Femur (tissue), 1 donor: ENCODE data around the gene MMS19.
"Not testable (repeated sequence)": the region's sequence is repeated elsewhere in the genome, so short reads cannot be mapped to it uniquely, and the experiment has no call there.

Experiments used
- DNase-seq: peaks from one replicate; pipeline ENCODE4 v3.0.0-alpha.2; 2017

The MMS19 gene

DNA sequence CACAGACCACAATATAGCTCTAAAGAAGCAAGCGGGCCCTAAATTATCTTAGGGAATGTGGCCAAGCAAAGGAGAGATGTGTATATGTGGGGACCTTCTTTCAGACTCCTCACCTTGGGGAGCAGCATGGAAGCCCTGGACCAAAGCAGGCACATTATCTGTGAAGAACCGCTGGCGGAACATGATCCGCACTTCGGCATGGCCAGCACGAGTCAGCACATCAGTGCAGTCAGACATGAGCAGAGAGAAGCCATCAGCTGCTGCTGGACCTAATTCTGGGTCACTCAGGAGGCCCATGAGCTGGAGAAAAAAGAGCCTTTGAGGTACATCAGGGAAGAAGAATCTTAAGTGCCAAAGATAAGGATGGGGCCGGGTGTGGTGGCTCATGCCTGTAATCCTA, 38.3 kb downstream of the MMS19 start:
- DNase-seq: no peak

DNA sequence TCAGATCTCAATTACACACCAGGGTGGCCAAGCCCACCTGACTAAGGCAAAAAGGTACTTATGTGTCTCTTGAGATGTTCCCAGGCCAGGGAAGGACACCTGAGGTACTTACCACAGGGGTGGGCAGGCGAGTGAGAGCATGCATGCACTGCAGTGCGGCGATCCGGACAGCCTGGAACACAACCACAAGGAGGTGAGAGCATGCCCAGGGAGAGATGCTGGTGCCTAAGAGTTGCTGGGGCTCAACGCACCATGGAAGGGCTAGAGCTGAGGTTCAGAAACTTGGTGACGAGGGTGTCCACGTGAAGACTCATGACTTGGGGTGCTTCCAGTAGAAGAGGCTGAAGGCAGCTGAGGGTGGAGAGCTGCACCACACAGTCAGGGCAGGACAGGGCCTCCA, 39.1 kb downstream of the MMS19 start:
- no peak for DNase-seq

DNA sequence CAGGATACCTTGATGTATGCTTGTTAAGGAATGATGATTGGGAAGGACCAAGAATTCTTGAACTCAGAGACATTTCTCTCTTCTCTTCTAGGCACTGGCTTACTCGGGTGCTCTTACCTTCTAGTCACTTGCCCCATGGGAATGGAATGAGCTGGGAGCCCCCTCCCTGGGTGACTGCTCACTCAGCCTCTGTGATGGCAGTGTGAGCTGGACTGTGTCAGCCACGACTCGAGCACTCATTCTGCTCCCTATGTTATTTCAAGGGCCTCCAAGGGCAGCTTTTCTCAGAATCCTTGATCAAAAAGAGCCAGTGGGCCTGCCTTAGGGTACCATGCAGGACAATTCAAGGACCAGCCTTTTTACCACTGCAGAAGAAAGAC, 41.5 kb downstream of the MMS19 start:
- DNase-seq: no peak

DNA sequence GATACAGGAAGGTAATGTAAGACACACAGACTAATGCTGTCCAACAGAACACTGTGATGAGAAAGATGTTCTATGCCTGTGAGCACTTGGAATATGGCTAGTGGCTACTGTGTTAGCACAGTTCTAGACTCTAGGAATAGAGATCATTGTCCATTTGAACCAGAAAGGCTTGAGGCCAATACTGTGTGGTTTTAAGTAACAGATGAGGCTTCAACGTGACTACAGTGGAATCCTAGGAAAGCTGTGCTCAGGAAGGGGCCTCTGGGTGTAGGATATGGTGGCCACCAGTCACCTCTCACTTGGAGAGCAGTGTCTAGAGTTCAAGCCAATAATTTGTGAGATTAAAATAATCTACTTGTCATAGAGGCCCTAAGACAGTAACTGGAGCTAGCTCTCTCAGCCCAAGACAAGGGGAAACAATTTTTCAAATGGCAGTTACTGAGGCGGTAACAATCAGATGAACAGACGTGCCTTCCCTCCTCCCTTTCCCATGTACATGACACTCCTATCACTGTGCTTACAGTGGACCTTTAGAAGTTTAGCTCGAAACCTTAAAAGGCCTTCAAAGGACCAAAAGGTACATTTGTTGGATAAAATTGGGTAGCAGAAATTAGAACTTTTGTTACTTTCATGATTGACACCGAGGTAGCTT, 42.1 kb downstream of the MMS19 start:
- DNase-seq: no peak

DNA sequence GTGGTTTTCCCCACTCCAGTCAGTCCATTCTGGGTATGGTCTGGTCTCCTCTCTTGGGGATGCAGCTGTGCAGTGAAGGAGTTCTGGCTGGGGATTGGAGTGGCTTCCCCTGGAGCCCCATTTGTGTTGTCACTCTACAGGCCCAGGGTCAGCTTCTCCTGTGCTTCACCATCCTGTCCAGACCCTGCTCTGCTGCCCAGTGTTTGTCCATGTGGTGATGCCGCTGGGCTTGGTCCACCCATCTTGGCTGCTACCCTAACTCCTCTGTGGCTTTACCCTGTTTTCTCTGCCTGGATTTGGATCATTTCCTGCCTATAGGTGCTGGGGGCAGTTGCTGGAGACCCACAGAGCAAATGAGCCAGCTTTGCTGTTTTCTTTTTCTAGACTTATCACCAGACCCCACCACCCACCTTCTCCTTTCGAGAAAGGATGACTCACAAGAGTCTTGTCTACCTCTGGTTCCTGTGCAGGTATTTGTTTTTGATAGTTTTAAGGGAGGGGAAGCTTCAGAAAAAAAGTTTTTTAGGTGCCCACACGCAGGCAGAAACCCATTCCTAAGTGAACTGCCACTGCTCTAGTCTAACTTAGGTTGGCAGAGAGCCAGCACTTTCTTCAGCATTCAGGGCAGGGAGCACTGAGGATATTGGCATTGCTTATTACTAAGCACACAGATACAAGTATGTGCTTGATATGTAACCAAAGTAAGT, 43.7 kb downstream of the MMS19 start:
- DNase-seq: no peak

DNA sequence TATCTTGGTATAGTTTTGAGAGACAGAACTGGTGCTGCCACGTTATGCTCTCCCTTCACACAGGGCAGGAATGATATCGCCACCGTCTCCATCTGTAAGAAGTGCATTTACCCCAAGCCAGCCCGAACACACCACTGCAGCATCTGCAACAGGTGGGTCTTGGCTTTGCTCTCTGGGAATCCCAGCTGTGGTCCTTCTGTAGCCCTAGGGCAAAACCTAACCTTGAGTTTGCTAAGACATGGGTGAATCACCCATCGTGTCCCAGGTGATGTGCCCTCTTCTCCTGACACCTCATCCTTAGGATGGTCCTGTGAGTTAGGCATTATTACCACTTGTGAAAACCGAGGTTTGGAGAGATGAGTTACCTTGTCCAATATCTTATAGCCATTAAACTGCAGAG, 45.9 kb downstream of the MMS19 start:
- DNase-seq: no peak

DNA sequence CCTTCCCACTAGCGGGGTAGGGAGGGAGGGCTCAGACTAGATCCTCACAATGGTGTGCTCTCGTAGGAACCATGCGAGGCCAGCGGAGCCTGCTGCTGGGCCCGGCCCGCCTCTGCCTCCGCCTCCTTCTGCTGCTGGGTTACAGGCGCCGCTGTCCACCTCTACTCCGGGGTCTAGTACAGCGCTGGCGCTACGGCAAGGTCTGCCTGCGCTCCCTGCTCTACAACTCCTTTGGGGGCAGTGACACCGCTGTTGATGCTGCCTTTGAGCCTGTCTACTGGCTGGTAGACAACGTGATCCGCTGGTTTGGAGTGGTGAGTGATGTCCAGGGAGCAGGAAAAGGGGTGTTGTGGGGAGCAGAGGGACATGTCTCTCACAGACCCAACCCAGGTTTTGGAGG, 46.6 kb downstream of the MMS19 start:
- DNase-seq: no peak

DNA sequence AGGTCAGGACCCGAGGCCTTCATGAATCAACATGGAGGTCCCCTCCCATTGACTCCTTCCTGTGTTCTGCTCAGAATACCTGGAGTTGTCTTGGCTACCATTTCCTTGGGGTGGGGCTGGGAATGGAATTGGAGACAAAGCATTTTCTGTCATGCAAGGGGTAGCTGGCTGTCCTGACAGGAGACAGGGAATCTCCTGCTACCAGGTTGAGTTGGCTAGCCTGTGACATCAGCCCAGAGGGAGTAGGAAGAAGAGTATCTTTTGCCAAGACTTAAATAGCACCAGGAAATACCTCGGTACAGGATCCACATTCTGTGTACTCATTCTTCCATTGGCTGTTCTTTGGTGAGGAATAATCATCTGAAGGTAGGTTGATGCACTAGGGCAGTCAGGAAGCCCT, 47.4 kb downstream of the MMS19 start:
- no peak for DNase-seq

DNA sequence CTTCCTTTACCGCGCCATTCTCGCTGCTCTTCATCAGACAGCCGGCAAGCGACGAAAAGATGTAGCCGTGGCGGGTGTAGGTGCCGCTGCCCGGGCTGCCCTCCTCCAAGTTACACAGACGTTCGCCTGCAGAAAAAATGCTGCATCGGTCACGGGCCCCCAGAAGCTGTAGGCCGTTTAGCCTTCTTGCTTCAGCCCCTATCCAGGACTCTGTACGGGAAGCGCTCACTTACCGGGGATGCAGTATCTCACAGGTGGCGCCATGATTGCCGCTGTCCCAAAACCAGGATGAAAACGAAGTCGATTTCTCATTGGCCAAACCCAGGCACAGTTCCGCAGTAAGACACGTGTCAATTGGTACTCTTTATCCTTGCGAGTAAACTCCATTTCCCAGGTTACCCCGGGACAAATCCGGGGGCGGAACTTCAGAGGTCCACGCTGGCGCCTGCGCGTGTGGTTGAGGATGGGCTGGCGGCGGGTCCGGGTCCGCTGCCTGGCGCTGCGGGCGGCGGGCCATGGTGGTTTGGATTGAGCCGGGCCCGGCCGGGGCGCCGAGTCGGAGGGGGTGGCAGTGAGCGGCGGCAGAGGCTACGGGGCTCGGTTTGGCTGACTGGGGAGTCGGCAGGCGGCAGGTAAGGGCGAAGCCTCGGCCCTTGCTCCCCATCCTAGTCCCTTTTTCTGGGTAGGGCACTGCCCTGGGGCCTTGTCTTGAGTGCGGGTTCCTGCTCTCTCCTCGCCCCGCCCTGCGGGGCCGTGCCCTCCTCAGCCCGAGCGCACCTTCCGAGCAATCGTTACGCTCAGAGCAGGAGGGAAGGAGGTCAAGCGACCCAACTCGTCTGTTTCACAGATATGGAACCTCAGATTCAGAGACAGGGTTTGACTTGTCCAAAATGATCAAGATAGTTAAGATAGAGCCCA, 52.2 kb downstream of the MMS19 start, which contains the start of the genes EXOSC1 and ZDHHC16:
TSS of gene EXOSC1 (minus strand) at position 285 of the 918 bp plus-strand sequence. CDS start at position 264, 21 bp downstream.
TSS of gene ZDHHC16 (plus strand) at position 454 of the 918 bp plus-strand sequence. CDS start 5,501 bp downstream, outside the sequence.
- peak; percentile 96 for DNase-seq

DNA sequence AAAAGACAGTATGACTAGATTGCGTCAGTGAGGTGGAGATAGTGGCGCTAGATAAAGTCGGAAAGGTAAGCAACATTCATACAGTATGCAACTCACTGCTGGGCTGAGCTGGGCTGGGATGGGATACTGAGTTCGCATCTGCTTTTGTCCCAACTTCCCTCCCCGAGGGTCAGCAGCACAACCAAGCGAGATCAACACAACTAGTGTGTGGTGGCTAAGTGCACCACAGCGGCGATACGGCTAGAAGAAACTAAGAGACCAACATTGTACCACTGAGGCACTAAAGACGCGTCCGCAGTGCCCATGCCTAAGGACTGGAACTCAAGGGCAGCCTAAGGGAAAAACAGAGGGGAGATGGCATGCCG, 52.9 kb downstream of the MMS19 start:
- DNase-seq: no peak

DNA sequence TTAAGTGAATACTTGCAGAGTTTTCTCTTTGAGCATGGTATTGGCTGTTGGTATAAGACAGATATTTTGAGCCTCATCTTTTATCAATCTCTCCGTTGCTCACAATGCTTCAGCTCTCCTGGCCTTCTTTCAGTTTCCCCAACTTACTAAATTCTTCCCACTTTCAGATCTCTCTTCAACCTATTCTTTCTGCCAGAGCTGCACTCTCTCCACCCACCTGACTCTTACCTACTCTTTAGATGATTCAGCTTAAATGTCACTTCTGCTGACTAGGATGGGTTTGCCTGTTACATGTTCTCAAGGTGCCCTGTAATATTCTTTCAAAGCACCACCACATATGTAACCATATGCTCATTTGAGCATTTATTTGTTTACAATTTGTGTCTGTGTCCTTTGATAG, 54.0 kb downstream of the MMS19 start:
- DNase-seq: no peak

DNA sequence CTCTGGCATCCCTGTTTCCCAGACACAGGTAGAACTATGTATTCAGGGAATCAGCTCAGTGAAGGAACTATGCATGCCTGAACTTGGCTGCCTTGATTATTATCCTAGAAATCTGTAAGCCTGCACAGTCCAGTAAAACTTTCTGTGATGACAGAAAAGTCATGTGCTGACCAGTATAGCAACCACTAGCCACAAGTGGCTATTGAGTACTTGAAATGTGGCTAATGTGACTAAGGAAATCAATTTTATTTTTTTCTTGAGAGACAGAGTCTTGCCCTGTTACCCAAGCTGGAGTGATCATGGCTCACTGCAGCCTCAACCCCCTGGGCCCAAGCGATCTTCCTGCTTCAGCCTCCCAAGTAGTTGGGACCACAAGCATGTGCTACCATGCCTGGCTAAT, 55.9 kb downstream of the MMS19 start:
- no peak for DNase-seq

DNA sequence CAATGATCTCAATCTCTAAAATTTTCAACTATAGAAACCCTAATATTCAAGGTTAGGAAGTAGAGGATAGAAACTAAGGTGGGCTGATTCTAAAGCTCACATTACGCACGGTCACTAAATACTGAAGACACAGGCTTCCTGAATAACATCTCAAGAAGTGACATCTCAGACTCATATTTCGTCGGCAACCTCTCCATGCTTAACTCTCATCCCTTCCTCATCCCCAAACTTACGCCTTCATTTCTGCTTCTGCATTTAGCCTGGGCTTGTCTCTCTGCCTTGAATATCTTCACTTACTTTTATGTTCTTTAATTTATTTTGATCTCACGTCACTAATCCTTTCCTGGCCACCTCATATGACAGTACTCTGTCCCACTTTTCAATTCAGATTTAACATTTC, 63.0 kb downstream of the MMS19 start:
- no peak for DNase-seq

DNA sequence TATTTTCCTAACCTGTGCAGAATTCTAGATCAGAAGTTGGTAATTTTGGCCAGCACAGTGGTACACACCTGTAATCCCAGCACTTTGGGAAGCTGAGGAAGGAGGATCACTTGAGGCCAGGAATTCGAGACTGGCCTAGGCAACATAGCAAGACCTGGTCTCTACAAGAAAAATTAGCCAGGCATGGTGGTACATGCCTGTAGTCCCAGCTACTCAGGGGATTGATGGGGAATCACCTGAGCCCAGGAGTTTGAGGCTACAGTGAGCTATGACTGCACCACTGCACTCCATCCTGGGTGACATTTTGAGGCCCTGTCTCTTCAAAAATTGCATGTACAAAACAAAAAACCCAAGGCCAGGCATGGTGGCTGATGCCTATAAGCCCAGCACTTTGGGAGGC, 63.7 kb downstream of the MMS19 start:
- no peak for DNase-seq

DNA sequence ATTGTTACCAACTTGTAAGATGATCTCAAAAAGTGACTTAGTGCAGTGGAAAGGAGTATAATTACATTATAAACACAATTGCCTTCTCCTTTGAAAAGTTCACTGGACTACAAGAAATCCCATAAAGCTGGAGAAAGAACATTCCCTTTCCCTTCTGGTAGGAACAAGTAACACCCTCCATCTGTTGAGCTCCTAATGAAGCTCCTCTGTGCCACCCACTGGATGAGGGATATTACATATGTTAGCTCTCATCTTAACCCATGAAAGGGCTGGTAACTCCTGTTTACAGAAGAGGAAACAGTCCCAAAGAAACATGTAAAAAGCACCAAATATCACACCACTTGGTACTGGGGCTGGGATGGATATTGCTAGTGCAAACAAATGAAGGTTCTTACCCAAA, 64.2 kb downstream of the MMS19 start:
- DNase-seq: no peak

DNA sequence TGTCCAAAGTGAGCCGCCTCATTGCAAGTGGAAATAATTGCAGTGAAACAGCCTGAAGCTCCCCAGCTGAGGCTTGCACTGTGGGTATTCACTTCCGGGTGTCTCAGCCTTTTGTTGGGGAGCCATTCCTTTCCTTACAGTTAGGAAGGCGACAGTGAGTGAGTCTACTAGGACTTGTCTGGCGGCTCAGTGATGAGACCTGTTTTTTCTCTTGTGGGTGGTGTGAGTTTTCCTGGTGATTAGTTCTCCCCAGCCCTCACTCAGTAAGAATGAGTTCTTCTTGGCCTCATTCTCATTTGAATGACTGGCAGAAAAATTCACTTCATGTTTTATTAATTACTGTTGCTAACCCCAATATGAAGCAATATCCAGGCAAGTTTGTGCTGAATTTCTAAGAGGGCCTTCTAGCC, 69.6 kb downstream of the MMS19 start:
- no peak for DNase-seq

DNA sequence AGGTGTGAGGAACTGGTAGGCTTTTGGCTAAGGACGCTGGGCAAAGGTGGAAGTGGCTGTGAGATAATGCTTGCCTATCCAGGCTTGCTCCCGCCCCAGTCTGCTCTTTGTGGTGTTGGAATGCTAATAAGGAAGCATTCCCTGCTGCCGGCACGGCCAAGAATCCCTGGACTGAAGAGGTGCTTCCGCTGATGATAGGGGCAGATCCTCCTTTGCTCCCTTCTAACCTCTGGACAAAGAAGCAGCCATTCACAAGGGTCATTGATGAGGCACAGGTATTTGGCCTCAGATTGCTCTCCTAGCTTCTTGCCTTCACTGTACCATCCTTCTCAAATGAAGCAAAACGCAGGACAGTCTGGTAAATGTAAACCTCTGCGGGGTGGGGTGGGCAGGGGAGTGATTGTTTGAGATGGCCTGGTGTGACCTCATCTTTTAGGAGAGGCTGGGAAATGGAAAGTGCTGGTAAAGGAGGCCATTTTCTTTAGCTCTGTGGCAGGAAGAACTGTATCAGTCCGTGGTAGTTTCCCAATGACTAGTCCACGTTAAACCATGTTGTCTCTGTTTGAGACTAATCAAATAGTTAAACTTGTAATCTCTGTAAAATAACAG, 70.5 kb downstream of the MMS19 start:
- no peak for DNase-seq

DNA sequence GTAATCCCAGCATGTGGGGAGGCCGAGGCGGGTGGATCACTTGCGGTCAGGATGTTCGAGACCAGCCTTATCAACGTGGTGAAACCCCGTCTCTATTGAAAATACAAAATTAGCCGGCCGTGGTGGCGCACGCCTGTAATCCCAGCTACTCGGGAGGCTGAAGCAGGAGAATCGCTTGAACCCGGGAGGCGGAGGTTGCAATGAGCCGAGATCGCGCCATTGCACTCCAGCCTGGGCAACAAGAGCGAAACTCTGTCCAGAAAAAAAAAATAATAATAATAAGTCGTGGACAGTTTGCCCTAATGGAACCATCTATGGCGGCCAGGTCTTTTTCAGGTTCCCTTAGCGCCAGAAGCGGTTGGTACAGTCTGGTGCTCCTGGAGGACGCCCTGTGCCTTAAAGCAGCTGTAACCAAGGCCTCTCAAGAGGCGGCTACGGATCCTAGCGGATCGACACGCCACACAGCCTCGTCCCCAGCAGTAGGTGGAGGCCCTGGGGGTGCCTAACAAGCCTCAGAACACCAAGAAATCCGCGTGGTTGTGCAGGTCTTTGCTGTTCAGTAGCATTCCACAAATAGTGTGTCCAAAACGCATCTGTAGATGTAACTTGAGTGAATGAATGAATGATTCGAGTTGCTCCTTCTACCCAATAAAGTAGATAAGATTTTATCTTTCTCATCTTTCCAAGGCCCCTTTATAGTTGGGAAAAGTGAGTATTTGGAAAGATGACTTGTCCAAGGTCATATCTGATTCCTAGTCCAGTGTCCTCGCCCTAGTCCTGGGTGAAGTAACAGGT, 71.2 kb downstream of the MMS19 start:
- DNase-seq: no peak

DNA sequence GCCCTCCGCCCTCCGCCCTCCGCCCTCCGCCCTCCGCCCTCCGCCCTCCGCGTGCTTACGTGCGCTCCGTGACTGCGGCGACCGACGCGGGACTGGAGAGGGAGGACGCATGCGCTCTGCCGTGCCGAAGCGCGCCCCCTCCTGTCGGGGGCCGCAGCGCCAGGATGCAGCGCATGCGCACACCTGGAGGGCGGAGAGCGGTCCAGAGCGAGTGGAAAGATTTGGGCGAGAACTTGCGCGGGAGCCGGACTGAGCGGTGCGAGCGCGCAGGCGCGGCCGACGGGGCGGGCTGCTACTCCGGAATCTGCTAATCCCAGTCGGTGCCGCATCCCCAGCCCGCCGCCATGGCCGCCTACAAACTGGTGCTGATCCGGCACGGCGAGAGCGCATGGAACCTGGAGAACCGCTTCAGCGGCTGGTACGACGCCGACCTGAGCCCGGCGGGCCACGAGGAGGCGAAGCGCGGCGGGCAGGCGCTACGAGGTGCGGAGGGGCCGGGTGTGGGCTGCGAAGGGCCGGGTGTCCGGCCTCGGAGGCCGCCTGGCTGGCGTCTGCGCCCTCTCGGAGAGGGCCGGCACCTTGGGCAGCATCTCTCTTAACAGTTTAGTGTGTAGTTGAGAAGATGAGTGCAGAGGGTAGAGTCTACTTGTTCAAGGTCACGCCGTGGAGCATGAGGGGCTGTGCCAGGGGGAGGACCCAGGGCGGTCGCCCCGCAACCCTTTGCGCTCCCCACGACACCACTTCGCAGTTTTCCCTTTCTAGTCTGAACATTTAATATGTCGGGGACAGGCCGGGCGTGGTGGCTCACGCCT, 72.1 kb downstream of the MMS19 start, which contains the start of gene PGAM1:
TSS of gene PGAM1 (plus strand) at position 228 of the 812 bp plus-strand sequence. CDS start at position 345, 117 bp downstream.
- DNase-seq: peak; percentile 98

DNA sequence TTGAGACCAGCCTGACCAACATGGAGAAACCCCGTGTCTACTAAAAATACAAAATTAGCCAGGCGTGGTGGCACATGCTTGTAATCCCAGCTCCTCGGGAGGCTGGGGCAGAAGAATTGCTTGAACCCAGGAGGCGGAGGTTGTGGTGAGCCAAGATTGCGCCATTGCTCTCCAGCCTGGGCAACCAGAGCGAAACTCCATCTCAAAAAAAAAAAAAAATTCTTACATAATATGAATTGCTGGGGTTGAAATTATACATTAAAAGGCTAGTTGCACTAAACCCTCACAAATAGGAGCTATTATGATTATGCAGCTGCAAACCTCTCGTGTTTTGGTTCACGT, 74.5 kb downstream of the MMS19 start:
- not testable (repeated sequence) for DNase-seq

DNA sequence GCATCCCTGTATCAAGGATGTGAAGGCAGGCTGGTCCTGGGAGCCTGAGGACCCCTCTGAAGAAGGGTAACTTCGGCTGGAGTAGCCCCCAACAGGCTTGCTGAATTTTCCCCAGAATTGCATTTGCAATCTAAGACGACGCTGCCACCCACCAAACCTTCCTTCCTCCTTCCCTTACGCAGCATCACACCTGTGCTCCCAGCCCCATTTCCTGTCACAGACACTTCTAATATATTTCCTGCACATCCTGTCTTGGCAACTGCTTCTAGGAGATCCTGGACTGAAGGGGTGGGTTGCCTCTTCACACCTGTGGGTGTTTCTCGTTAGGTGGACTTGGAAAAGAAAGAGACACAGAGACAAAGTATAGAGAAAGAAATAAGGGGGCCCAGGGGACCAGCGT, 81.7 kb downstream of the MMS19 start:
- DNase-seq: no peak
